MG63 (cell line): Measurements from ENCODE around the gene CEP57. TPM values are rescaled to one million over a fixed set of nuclear protein-coding genes. Genes with fewer than 3 reads are reported as not detected.
"Not testable (repeated sequence)": the region's sequence is repeated elsewhere in the genome, so short reads cannot be mapped to it uniquely, and the experiment has no call there.

Source experiments
- DNase-seq: peaks from one replicate; pipeline ENCODE4 v3.0.0-alpha.2; 2020
- H3K27me3 ChIP-seq: fragments of 250-450 bp; sonication (Bioruptor Pico); 2 replicates; pipeline ENCODE4 v1.5.1; 2020; ENCODE audit warnings: mild to moderate bottlenecking, moderate library complexity
- H3K36me3 ChIP-seq: fragments of 250-450 bp; sonication (Bioruptor Pico); 2 replicates; pipeline ENCODE4 v1.5.1; 2020; ENCODE audit warnings: mild to moderate bottlenecking, moderate library complexity
- H3K4me3 ChIP-seq: fragments of 250-450 bp; sonication (Bioruptor Pico); 2 replicates; pipeline ENCODE4 v1.5.1; 2020; ENCODE audit warnings: mild to moderate bottlenecking, moderate library complexity
- H3K9me3 ChIP-seq: fragments of 250-450 bp; sonication (Bioruptor Pico); 2 replicates; pipeline ENCODE4 v1.5.1; 2020; ENCODE audit warnings: mild to moderate bottlenecking, moderate library complexity
- total RNA-seq: library from RNA; depleted of rRNA; stranded (reverse); fragments of >200 nt; shearing (Covaris generic); gene quantifications from 2 replicates; pipeline ENCODE4 v1.2.3, GENCODE V29; 2014; ENCODE audit warnings: low replicate concordance

The CEP57 gene
- total RNA-seq, 1 experiment from 2014 or later, result 28.2 TPM

DNA sequence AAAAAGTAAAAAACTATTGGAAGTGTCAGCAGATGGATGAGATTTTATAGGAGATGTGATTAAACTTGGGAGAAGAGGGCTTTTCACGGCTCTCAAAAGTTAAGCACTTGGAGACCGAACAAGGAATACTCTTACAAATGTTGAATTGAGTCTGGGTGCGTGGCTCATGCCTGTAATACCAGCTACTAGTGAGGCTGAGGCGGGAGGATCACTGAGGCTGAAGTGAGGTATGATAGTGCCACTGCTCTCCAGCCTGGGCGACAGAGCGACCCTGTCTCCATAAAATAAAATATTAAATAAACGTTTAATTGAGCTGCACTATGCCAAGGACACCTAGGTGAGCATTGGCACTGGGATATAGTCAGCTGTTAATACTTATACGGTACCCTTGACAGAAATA lies 1.9 kb downstream of the CEP57 start:
- Histone ChIP-seq H3K4me3 (peak overlapping the region; percentile 98; the same call in 1 of the 2 replicates), H3K27me3 (no peaks in the 10 kb centered on the region), H3K36me3 (peaks cover 14% of the 10 kb centered on the region), H3K9me3 (no peaks in the 10 kb centered on the region)
- DNase-seq, result no peak

- Histone ChIP-seq H3K9me3 (no peaks in the 10 kb centered on the region), H3K36me3 (peaks cover 9% of the 10 kb centered on the region), H3K4me3 (no peak overlapping the region), H3K27me3 (no peaks in the 10 kb centered on the region)
- no peak for DNase-seq
Observed at GRCh38 chr11:95792700-95793099, 2.4 kb downstream of the CEP57 start.

GRCh38 chr11:95793116-95793515 lies 2.8 kb downstream of the CEP57 start:
- Histone ChIP-seq H3K9me3 (no peaks in the 10 kb centered on the region), H3K27me3 (no peaks in the 10 kb centered on the region), H3K36me3 (peaks cover 5% of the 10 kb centered on the region; the same call in 1 of the 2 replicates), H3K4me3 (no peak overlapping the region)
- DNase-seq, result no peak

- Histone ChIP-seq H3K9me3 (no peaks in the 10 kb centered on the region), H3K36me3 (no peaks in the 10 kb centered on the region; the same call in 1 of the 2 replicates), H3K4me3 (no peak overlapping the region), H3K27me3 (no peaks in the 10 kb centered on the region)
- no peak for DNase-seq
Observed at GRCh38 chr11:95794086-95794485, 3.8 kb downstream of the CEP57 start.

DNA sequence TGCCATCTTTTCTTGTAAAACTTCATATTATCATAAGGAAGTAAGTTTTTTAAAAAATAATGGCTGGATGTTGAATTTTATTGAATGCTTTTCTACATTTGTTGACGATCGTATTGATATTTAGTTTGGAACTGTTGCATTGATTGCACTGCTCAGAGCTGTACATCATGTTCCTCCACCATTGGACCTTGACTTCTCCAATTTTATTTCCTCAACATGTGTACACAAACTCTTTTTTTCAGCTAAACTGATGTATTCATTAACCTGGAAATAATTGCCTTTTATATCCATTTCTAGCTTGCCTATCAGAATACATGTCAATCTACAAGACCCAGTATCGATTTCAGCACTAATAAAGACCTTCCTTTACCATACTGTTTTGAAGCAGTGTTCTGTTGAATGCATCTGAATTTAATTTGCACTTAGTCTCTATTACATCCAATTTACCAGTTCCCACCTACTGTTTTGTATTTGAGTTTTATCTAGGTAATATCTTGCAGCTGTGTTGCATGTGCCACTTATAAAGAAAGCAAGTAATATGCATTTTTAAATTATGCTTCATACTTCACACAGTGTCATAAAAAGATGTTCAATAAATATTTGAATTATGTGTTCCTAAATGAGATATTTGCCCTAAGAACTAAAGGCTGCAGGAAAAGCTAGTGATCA lies 5.5 kb downstream of the CEP57 start:
- Histone ChIP-seq H3K36me3 (peaks cover 4% of the 10 kb centered on the region), H3K27me3 (no peaks in the 10 kb centered on the region), H3K9me3 (no peaks in the 10 kb centered on the region), H3K4me3 (no peak overlapping the region)
- DNase-seq, result no peak

DNA sequence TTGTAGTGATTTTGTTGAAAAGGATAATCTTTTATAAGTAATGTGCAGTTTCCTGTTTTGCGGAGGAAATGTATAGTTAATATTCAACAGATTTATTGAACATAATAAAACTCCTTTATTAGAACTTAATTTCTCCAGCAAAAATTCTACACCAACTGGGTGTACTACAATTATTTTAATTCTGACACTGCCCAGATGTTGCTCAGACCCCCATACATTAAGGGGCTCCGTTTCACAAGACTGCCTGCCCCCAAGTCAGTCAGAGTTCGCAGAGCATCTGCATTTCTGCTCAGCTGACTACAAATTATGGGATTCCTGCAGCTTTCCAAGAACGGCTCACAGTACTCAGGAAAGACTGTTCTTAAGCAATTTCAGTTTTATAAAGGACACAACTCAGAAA lies 6.2 kb downstream of the CEP57 start:
- Histone ChIP-seq H3K36me3 (peaks cover 6% of the 10 kb centered on the region), H3K27me3 (no peaks in the 10 kb centered on the region), H3K9me3 (no peaks in the 10 kb centered on the region), H3K4me3 (no peak overlapping the region)
- no peak for DNase-seq

DNA sequence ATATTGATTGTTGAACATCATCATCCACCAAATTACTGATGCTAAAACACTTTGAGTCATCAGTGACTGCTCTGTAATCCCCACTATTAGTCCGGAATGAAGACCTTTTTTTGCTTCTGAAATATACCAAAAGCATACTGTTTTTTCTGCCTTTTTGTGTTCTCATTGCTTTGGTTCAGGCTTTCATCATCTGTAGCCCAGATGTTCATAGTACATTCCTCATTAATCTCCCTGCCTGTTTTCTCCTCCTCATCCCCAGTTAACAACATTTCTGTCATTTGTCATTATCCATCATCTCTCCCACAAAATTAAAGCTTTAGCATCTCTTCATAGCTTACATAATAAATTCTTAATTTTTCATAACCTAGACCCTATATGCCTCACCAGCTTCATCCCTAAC lies 9.2 kb downstream of the CEP57 start:
- H3K4me3 ChIP-seq, result no peak overlapping the region
- no peak for DNase-seq
- H3K9me3 ChIP-seq, result no peaks in the 10 kb centered on the region
- H3K36me3 ChIP-seq, result peaks cover 15% of the 10 kb centered on the region
- no peaks in the 10 kb centered on the region for H3K27me3 ChIP-seq

- H3K4me3 ChIP-seq, result no peak overlapping the region
- H3K27me3 ChIP-seq, result no peaks in the 10 kb centered on the region
- DNase-seq, result no peak
- H3K36me3 ChIP-seq, result peaks cover 15% of the 10 kb centered on the region
- H3K9me3 ChIP-seq, result no peaks in the 10 kb centered on the region
Observed at GRCh38 chr11:95800438-95800837, 10.1 kb downstream of the CEP57 start.

DNA sequence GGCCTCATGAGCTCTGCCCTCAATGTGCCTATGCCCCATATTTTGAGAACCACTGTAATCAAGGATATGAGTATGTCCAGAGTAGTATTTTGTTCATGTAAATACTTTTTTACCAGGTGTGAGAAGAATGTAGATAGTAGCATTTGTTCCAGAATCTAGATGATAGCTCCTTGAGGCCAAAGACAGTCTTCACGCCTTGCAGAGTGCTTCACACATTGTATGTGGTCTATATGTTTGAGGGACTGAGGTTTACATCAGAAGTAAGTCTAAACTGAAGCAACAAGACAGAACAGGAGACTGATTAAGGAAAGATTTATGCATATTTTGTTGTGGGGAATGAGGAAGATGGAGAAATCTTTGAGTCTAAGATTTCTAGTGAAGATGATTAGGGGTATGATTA lies 12.5 kb downstream of the CEP57 start:
- Histone ChIP-seq H3K9me3 (no peaks in the 10 kb centered on the region; the same call in 1 of the 2 replicates), H3K4me3 (no peak overlapping the region), H3K36me3 (peaks cover 24% of the 10 kb centered on the region), H3K27me3 (no peaks in the 10 kb centered on the region)
- DNase-seq, result no peak

GRCh38 chr11:95803973-95804372 lies 13.7 kb downstream of the CEP57 start:
- Histone ChIP-seq H3K9me3 (no peaks in the 10 kb centered on the region; the same call in 1 of the 2 replicates), H3K27me3 (no peaks in the 10 kb centered on the region), H3K4me3 (no peak overlapping the region), H3K36me3 (peaks cover 29% of the 10 kb centered on the region)
- no peak for DNase-seq

DNA sequence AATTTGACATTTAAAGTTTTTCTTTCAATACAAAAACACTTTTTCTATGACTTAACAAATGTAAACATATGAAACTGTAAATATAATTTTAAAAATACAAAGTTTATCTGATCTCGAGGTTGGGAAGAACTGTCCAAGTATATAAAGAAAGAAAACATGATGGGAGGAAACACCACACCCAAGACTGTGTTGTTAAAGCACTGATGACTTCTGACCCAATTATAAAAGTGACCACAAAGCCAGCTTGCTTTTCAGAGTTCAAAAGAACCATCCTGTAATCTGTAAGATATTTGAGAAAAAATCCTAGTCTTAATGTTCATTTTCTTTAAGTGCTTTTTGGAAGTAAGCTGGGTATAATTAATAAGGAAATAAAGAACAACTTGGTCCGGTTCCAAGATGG lies 15.6 kb downstream of the CEP57 start:
- Histone ChIP-seq H3K27me3 (no peaks in the 10 kb centered on the region), H3K4me3 (no peak overlapping the region), H3K36me3 (peaks cover 24% of the 10 kb centered on the region), H3K9me3 (no peaks in the 10 kb centered on the region; the same call in 1 of the 2 replicates)
- DNase-seq, result no peak

DNA sequence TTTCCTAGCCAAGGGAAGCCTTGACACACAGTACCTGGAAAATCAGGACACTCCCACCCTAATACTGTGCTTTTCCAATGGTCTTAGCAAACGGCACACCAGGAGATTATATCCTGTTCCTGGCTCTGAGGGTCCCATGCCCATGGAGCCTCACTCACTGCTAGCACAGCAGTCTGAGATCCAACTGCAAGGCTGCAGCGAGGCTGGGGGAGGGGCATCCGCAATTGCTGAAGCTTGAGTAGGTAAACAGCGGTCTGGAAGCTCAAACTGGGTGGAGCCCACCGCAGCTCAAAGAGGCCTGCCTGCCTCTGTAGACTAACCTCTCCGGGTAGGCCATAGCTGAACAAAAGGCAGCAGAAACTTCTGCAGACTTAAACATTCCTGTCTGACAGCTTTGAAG lies 16.2 kb downstream of the CEP57 start:
- H3K36me3 ChIP-seq, result peaks cover 23% of the 10 kb centered on the region
- H3K9me3 ChIP-seq, H3K27me3 ChIP-seq, DNase-seq, H3K4me3 ChIP-seq: not testable (repeated sequence)

DNA sequence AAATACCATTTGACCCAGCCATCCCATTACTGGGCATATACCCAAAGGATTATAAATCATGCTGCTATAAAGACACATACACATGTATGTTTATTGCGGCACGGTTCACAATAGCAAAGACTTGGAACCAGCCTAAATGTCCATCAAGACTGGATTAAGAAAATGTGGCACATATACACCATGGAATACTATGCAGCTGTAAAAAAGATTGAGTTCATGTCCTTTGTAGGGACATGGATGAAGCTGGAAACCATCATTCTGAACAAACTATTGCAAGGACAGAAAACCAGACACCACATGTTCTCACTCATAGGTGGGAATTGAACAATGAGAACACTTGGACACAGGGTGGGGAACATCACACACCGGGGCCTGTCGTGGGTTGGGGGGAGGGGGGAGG lies 20.8 kb downstream of the CEP57 start:
- H3K4me3 ChIP-seq, H3K9me3 ChIP-seq, DNase-seq, H3K27me3 ChIP-seq: not testable (repeated sequence)
- peaks cover 17% of the 10 kb centered on the region for H3K36me3 ChIP-seq

- Histone ChIP-seq H3K4me3 (no peak overlapping the region), H3K27me3 (no peaks in the 10 kb centered on the region), H3K9me3 (no peaks in the 10 kb centered on the region), H3K36me3 (peaks cover 16% of the 10 kb centered on the region)
- DNase-seq, result no peak
Observed at GRCh38 chr11:95816037-95816436, 25.7 kb downstream of the CEP57 start.

GRCh38 chr11:95821640-95822039 lies 31.3 kb downstream of the CEP57 start:
- H3K9me3 ChIP-seq, result no peaks in the 10 kb centered on the region
- H3K36me3 ChIP-seq, result peaks cover 18% of the 10 kb centered on the region
- no peak for DNase-seq
- H3K4me3 ChIP-seq, result no peak overlapping the region
- no peaks in the 10 kb centered on the region for H3K27me3 ChIP-seq

DNA sequence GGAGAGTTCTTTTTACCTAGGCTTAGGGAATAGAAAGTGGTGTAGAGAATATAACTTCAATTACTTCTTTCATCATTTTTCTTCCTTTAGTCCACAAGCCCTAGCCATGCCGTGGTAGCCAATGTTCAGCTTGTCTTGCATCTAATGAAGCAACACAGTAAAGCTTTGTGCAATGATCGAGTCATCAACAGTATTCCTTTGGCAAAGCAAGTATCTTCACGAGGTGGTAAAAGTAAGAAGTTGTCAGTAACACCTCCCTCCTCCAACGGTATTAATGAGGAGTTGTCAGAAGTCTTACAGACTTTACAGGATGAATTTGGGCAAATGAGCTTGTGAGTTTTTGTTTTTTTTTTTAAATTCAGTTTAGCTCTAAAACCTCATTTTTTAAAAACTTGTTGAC lies 37.4 kb downstream of the CEP57 start:
- no peak for DNase-seq
- no peak overlapping the region for H3K4me3 ChIP-seq
- H3K9me3 ChIP-seq, result no peaks in the 10 kb centered on the region
- no peaks in the 10 kb centered on the region for H3K27me3 ChIP-seq
- H3K36me3 ChIP-seq, result peaks cover 26% of the 10 kb centered on the region

- Histone ChIP-seq H3K4me3 (no peak overlapping the region), H3K27me3 (no peaks in the 10 kb centered on the region), H3K9me3 (no peaks in the 10 kb centered on the region), H3K36me3 (peaks cover 39% of the 10 kb centered on the region)
- DNase-seq, result no peak
Observed at GRCh38 chr11:95829580-95830259, 39.4 kb downstream of the CEP57 start.
